NCI-H748 (cell line): ENCODE results near the gene CEP135.
A peak's percentile ranks its signal among the peaks of the same experiment; 100 is the strongest.
"Not testable (repeated sequence)": the region's sequence is repeated elsewhere in the genome, so short reads cannot be mapped to it uniquely, and the experiment has no call there.

ENCODE experiments used
- DNase-seq: peaks from one replicate; lab custom pipeline; 2025; ENCODE audit not compliant: unreplicated experiment; lab: John Stamatoyannopoulos, UW

The CEP135 gene, protein sequence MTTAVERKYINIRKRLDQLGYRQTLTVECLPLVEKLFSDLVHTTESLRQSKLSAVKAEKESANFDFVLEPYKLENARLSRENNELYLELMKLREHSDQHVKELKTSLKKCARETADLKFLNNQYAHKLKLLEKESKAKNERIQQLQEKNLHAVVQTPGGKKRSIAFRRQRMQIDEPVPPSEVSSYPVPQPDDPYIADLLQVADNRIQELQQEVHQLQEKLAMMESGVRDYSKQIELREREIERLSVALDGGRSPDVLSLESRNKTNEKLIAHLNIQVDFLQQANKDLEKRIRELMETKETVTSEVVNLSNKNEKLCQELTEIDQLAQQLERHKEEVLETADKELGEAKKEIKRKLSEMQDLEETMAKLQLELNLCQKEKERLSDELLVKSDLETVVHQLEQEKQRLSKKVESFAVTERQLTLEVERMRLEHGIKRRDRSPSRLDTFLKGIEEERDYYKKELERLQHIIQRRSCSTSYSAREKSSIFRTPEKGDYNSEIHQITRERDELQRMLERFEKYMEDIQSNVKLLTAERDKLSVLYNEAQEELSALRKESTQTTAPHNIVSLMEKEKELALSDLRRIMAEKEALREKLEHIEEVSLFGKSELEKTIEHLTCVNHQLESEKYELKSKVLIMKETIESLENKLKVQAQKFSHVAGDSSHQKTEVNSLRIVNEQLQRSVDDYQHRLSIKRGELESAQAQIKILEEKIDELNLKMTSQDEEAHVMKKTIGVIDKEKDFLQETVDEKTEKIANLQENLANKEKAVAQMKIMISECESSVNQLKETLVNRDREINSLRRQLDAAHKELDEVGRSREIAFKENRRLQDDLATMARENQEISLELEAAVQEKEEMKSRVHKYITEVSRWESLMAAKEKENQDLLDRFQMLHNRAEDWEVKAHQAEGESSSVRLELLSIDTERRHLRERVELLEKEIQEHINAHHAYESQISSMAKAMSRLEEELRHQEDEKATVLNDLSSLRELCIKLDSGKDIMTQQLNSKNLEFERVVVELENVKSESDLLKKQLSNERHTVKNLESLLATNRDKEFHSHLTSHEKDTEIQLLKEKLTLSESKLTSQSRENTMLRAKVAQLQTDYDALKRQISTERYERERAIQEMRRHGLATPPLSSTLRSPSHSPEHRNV

GRCh38 chr4:55948726-55949481 is at the start of gene CEP135:
Gene CEP135 (plus strand): TSS chr4:55948945. CDS start chr4:55952131, 3,186 bp downstream.
- peak; percentile 93 for DNase-seq

DNA sequence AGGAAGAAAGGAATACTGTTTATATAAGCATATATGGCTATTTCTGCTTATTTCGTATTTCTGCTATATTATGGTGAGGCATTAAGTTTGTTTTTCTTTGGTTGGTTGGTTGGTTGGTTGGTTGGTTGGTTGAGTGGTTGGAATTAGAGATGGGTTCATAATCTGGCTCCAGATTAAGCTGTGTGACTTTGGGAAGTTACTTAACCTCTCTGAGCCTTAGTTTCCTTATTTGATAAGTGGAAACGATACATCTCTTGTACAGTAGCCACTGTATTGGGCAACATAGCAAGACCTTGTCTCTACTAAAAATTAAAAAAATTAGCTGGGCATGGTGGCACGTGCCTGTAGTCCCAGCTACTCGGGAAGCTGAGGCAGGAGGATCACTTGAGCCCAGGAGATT is 46.1 kb upstream of the CEP135 start:
- DNase-seq: no peak

DNA sequence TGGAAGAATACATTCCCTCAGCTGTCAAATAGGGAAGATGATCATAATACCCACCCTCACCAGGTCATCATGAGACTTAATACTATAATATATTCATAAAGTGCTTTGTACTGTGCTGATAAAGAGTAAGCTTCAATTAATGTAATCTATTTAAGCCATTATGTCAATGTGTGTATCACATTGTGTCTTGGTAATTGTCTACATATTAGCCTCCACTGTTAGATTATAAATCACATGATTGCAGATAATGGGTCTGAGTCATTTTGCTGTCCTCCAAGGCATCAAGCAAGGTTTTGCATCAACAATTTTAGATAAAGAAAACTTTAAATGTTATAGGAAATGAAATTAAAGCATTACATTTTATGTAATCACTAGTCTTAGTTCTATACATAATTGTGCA is 45.2 kb upstream of the CEP135 start:
- DNase-seq: no peak

- no peak for DNase-seq
These were observed 44.2 kb upstream of the CEP135 start for GRCh38 chr4:55904576-55904975.

DNA sequence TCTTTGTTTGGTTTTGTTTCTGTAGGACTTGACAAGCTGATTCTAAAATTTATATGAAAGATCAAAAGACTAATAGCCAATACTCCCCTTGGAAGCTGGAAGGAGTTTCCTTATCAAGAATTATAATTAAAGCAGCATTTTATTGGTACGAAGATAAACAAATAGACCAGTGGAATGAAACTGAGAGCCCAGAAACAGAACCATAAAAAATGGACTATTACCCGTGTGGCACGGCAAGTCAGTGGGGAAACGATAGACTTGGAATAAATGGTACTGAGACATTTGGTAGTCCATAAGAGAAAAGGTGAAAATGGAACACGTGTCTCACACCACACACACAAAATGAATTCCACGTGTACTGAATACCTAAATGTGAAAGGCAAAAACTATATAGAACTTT is 42.4 kb upstream of the CEP135 start:
- no peak for DNase-seq

DNA sequence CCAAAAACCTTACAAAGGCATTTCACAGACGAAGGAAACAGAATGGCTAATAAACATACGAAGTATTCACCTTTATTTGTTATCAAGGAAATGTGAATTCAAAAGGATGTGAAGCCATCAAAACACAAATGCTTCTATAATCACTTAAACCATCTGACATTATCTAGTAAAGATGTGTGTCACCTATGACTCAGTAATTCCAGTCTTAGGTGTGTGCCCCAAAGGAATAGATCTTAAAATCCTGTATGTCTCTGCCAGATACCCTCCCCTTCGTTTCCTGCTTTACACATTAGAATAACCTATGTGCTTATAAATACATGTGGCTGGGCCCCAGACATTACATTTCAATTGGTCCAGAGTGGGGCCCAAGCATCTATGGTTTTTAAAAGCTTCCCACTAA is 41.8 kb upstream of the CEP135 start:
- DNase-seq: no peak

- no peak for DNase-seq
These were observed 41.3 kb upstream of the CEP135 start for GRCh38 chr4:55907469-55907868.

- DNase-seq: no peak
These were observed 38.6 kb upstream of the CEP135 start for GRCh38 chr4:55910140-55910539.

DNA sequence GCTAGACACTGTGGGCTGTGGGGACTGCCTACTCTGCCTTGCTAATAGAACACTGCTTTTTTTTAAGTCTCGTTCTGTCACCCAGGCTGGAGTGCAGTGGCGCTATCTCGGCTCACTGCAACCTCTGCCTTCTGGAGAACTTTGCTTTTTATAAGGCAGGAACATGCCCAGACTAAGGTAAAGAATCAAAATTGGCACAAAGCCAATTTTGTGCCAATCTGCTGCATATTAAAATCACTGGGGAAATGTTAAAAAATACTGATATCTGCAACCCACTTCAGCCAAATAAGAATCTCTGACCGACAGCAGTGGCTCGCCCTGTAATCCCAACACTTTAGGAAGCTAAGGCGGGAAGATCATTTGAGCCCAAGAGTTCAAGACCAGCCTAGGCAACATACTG is 36.5 kb upstream of the CEP135 start:
- no peak for DNase-seq

DNA sequence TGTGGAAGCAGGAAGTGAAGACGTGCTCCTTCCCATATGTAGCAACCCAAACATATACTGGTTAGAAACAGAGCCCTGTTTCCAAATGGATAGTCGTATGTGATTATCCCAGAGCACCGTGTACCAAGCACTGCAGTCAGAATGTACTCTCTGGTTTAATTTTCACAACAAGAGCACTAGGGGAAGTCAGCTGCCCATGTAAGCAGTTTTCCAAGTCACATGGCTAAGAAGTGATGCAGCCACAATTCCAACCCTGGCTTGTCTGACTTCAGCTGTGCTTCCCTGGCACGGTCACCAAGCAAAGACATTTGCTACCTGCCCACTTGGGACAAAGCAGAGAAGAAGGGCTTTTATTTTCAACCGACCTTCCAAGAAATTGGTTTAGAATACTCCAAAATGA is 28.2 kb upstream of the CEP135 start:
- DNase-seq: no peak

GRCh38 chr4:55921093-55921492 is 27.7 kb upstream of the CEP135 start:
- no peak for DNase-seq

GRCh38 chr4:55925241-55925640 is 23.5 kb upstream of the CEP135 start:
- DNase-seq: no peak

DNA sequence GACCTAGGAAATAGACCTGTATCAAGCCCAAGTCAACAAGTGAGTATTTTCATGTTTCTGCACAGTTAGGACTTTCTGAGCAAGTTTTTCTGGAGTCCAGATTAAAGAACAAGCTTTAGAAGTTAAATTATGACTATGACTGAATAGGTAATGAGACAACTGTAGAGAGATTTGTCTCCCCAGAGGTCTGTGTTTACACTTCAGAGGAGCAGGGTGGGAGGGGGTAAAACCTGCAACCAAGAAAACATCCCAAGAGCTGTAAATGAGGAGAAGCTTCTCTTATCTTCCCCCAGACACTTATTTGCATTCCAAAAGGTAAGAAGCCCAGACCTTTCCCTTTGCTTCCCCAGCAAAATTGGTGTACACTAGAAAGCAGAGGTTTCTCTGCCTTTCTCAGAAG is 22.1 kb upstream of the CEP135 start:
- DNase-seq: no peak

DNA sequence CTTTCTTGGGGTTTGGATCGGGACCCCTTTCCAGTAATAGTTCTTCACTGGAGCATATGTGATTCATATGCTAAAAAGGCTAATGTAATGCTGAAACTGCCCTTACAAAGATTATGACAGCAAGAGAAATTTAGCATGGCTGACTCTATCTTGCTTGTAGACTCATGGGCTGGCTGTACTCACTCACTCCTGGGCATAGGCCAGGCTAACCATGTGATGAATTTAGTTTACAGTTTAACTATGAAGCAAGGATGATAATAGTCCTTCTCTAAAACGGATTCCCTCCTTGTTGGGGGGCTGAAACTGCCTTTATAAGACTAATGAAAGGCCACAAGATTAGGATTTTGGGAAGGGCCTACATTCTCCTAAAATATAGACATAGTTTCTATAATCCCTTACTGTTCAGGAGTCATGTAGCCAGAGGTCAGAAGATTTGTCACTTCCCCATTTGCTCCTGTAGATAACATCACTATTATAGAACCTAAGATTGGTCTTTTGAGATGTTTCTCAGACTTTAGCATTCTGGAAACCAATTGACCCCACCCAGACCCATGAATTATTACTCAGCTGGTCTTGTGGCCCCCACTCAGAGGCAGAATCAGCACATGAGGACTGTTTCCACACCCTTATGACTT is 20.8 kb upstream of the CEP135 start:
- no peak for DNase-seq

DNA sequence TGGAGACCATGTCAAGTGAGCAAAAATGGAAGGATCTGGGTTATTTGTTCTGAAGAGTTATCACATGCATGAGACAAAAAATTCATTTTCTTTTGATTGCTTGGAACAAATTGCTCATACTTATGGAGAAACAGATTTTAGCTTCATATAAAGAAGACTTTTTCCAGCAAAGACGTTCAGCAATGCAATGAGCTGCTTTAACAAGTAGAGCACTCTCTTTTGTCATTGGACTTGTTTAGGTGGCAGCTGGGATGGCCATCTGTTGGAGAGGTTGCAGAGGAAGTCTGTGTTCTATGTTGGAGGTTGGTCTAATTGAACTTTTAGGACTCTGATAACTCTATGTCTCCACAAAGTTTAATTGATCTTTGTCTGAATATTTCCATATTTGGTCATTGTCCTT is 19.9 kb upstream of the CEP135 start:
- no peak for DNase-seq

GRCh38 chr4:55931043-55931442 is 17.7 kb upstream of the CEP135 start:
- DNase-seq: no peak

DNA sequence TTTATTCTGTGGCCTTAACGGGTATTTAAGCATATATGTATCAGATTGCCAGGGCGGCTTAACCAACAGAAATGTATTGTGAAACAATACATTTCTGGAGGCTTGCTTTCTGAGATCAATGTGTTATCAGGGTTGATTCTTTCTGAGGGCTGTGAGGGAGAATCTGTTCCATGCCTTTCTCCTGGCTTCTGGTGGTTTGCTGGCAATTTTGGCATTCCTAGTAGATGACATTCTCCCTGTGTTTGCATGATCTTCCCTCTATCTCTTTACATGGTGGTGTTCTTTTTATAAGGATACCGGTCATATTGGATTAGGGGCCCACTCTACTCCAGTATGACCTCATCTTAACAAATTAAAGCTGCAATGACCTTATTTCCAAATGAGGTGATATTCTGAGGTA is 16.9 kb upstream of the CEP135 start:
- no peak for DNase-seq

DNA sequence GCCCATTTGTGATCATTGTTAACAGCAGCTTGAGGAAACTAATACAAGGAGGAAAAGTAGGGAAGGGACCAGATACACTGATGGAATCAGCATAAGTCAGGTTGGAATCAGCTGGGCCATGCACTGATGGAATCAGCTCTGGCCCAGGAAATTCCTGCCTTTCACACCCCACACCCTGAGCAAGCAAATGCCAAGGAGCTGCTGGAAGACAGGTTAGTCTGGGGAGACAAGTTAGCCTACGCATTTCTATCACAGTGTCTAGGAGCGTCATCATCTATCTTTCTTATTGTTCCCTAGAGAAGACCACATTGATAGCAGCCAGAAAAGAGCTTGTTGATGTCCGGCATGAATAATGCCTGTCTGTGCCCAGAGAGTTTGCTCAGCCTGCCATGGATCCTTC is 16.2 kb upstream of the CEP135 start:
- DNase-seq: no peak

- DNase-seq: no peak
These were observed 15.1 kb upstream of the CEP135 start for GRCh38 chr4:55933611-55934010.

DNA sequence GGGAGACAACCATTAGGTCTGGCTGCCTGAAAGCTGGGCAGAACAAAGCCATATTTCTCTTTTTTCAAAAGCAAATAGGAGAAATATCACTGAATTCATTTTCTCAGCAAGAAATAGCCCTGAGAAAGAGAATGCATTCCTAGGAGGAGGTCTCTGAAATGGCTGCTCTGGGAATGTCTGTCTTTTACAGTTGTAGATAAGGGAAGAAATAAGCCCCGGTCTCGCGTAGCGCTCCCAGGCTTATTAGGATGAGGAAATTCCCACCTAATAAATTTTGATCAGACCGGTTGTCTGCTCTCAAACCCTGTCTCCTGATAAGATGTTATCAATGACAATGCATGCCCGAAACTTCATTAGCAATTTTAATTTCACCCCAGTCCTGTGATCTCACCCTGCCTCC is 12.8 kb upstream of the CEP135 start:
- not testable (repeated sequence) for DNase-seq
